Panc1 (cell line): Measurements from ENCODE around the gene MAP2K6. TPM values are rescaled to one million over a fixed set of nuclear protein-coding genes. Genes with fewer than 3 reads are reported as not detected.

Source experiments
- ATAC-seq: fragments of 200-7000 bp; cut with Tn5 transposase; 2 replicates; pipeline ENCODE4 v1.9.1; 2020; ENCODE audit warnings: mild to moderate bottlenecking, moderate library complexity
- BruUV-seq: library from RNA; stranded (reverse); fragments of 400-500 nt; replicated peaks from 2 replicates; lab custom pipeline; 2021; lab: Mats Ljungman, UMichigan
- CTCF ChIA-PET: fragments of 300-600 bp; sonication (Branson Sonifier 250); formaldehyde crosslinking; loops from one replicate; lab custom pipeline; 2022; ENCODE audit warnings: antibody characterized with exemption; lab: Charles Lee
- POLR2A ChIA-PET: fragments of 300-600 bp; sonication (Branson Sonifier 250); formaldehyde crosslinking; loops from one replicate; lab custom pipeline; 2022; ENCODE audit warnings: antibody characterized with exemption; lab: Charles Lee
- DNase-seq: peaks from one replicate; pipeline ENCODE4 v3.0.0-alpha.2; 2010; ENCODE audit warnings: low read depth, low spot score
- H3K27ac ChIP-seq: 2 replicates; pipeline ENCODE4 v1.5.1; 2011; ENCODE audit warnings: mild to moderate bottlenecking, low read length, inconsistent platforms
- H3K27me3 ChIP-seq: fragments of 200-500 bp; sonication (Bioruptor generic); 2 replicates; pipeline ENCODE4 v1.6.0; 2014; ENCODE audit warnings: low read length, inconsistent platforms; ENCODE audit not compliant: control insufficient read depth, insufficient read depth
- H3K36me3 ChIP-seq: fragments of 200-500 bp; sonication (Bioruptor generic); 2 replicates; pipeline ENCODE4 v1.5.1; 2014; ENCODE audit warnings: inconsistent platforms, mild to moderate bottlenecking, low read length, moderate library complexity; ENCODE audit not compliant: control insufficient read depth, insufficient read depth
- H3K4me1 ChIP-seq: 2 replicates; pipeline ENCODE4 v1.5.1; 2011; ENCODE audit warnings: inconsistent platforms, mild to moderate bottlenecking, low read length, moderate library complexity; ENCODE audit not compliant: control insufficient read depth, insufficient read depth
- H3K4me3 ChIP-seq, 2 experiments: 2 replicates each; pipeline ENCODE4 v1.5.1; 2011 to 2012; ENCODE audit warnings: low read depth in 2 of 2, low read length in 2 of 2, mild to moderate bottlenecking in 2 of 2, inconsistent platforms in 1 of 2, moderate library complexity in 1 of 2
- H3K9me3 ChIP-seq: fragments of 200-500 bp; sonication (Bioruptor generic); 2 replicates; pipeline ENCODE4 v1.5.1; 2014; ENCODE audit warnings: low read depth, mild to moderate bottlenecking, inconsistent platforms, low read length, moderate library complexity; ENCODE audit not compliant: control insufficient read depth, insufficient read depth
- POLR2AphosphoS5 ChIP-seq: IDR thresholded peaks from 2 replicates; pipeline ENCODE4 v1.6.1; 2012; ENCODE audit warnings: mild to moderate bottlenecking, low read depth, low read length, moderate library complexity
- SIN3A ChIP-seq: IDR thresholded peaks from 2 replicates; pipeline ENCODE4 v1.6.1; 2012; ENCODE audit warnings: low read depth, mild to moderate bottlenecking, low read length, moderate library complexity, borderline replicate concordance; ENCODE audit not compliant: insufficient read depth
- TCF7L2 ChIP-seq: IDR thresholded peaks from 2 replicates; pipeline ENCODE4 v1.6.1; 2011; ENCODE audit warnings: mild to moderate bottlenecking, low read depth, low read length, inconsistent platforms
- in situ Hi-C: cut with HindIII; loops from 2 replicates; pipeline ENCODE4 v1.10.0; 2016; ENCODE audit warnings: low sequenced_read_pairs, low pct_unique_long_range_greater_than_20kb
- intact Hi-C: fragments of 100-400 bp; cut with micrococcal nuclease; formaldehyde crosslinking; loops from one replicate; pipeline ENCODE4 v1.10.0; 2022; ENCODE audit not compliant: unreplicated experiment
- total RNA-seq: library from RNA; stranded (reverse); gene quantifications from one replicate; pipeline ENCODE4 v1.2.1, GENCODE V29; 2021; ENCODE audit not compliant: unreplicated experiment
- TF ChIP-seq, protein P1 (sequence below), 2 experiments: IDR thresholded peaks; 2 replicates each; pipeline ENCODE4 v1.6.1; 2011 to 2012; ENCODE audit warnings: low read depth in 2 of 2, control low read depth in 1 of 2, low read length in 1 of 2, mild to moderate bottlenecking in 1 of 2, moderate library complexity in 1 of 2; ENCODE audit not compliant: insufficient read depth in 1 of 2
- TF ChIP-seq, protein P2 (sequence below): fragments of 450-650 bp; IDR thresholded peaks from 2 replicates; pipeline ENCODE4 v1.5.1; 2017; ENCODE audit warnings: mild to moderate bottlenecking

Gene MAP2K6
- total RNA-seq, 1 experiment from 2014 or later: 11.8 TPM

DNA sequence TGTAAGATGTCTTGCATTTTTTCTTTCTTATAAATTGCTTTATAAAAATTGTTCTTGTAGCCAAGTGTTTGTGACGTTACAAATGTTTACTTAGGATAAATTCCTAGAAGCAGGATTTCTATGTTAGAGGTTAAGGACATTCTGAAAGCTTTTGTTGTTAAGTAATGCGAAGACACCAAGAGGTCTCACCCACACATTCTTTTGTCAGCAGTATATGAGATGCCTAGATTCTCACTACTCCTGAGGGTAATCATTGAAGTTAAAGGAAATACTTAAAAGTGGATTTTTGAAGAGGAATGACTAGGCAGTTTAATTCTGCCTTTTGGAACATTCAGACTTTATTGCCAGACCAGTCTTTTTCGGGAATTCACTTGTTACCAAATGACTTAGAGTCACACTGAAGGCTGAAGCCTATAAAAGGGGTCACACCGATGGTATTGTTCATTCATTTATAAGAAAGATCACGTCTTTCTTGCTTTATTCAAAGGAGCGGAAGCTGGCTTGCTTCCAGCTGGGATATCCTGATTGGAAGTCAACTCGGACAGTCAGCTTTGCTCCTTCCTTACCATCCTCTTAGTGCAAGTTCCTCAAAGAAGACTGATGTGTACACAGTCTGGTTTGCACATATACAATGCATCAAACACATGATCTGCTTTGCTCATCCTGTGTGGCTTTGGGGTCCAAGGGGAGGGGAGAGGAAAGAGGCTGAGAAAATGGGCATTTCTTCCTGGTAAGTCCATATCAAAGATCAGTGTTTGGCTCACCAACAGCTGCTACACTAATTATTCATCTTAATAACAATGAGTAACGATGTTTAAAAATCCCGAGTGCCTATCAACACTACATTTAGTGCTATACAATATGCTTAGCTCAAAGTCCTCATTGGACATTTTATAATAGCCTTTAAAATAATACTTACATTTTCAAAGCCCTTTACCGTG lies 160.0 kb downstream of the MAP2K6 start:
- no peak for TF ChIP-seq POLR2AphosphoS5
- TF ChIP-seq, protein P1, sequence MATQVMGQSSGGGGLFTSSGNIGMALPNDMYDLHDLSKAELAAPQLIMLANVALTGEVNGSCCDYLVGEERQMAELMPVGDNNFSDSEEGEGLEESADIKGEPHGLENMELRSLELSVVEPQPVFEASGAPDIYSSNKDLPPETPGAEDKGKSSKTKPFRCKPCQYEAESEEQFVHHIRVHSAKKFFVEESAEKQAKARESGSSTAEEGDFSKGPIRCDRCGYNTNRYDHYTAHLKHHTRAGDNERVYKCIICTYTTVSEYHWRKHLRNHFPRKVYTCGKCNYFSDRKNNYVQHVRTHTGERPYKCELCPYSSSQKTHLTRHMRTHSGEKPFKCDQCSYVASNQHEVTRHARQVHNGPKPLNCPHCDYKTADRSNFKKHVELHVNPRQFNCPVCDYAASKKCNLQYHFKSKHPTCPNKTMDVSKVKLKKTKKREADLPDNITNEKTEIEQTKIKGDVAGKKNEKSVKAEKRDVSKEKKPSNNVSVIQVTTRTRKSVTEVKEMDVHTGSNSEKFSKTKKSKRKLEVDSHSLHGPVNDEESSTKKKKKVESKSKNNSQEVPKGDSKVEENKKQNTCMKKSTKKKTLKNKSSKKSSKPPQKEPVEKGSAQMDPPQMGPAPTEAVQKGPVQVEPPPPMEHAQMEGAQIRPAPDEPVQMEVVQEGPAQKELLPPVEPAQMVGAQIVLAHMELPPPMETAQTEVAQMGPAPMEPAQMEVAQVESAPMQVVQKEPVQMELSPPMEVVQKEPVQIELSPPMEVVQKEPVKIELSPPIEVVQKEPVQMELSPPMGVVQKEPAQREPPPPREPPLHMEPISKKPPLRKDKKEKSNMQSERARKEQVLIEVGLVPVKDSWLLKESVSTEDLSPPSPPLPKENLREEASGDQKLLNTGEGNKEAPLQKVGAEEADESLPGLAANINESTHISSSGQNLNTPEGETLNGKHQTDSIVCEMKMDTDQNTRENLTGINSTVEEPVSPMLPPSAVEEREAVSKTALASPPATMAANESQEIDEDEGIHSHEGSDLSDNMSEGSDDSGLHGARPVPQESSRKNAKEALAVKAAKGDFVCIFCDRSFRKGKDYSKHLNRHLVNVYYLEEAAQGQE (IDR thresholded peaks at IDR 0.05; ENCODE audit: insufficient read depth in 1 of 2, low read depth in 2 of 2, low read length in 1 of 2): no peak
- TF ChIP-seq, protein P2, sequence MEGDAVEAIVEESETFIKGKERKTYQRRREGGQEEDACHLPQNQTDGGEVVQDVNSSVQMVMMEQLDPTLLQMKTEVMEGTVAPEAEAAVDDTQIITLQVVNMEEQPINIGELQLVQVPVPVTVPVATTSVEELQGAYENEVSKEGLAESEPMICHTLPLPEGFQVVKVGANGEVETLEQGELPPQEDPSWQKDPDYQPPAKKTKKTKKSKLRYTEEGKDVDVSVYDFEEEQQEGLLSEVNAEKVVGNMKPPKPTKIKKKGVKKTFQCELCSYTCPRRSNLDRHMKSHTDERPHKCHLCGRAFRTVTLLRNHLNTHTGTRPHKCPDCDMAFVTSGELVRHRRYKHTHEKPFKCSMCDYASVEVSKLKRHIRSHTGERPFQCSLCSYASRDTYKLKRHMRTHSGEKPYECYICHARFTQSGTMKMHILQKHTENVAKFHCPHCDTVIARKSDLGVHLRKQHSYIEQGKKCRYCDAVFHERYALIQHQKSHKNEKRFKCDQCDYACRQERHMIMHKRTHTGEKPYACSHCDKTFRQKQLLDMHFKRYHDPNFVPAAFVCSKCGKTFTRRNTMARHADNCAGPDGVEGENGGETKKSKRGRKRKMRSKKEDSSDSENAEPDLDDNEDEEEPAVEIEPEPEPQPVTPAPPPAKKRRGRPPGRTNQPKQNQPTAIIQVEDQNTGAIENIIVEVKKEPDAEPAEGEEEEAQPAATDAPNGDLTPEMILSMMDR: no peak
- TF ChIP-seq SIN3A: no peak
- TF ChIP-seq TCF7L2: no peak
- Histone ChIP-seq H3K4me3 (no peak overlapping the region), H3K4me1 (peaks cover 6% of the 10 kb centered on the region; the same call in 1 of the 2 replicates), H3K9me3 (no peaks in the 10 kb centered on the region), H3K27ac (peak overlapping the region; percentile 36), H3K36me3 (no peaks in the 10 kb centered on the region), H3K27me3 (no peaks in the 10 kb centered on the region)
- in situ Hi-C loops: no loop called here
- no TSS peak for BruUV-seq
- DNase-seq (no peak), ATAC-seq (no peak)
- CTCF ChIA-PET: no interaction called here
- POLR2A ChIA-PET: no interaction called here
- intact Hi-C loops: loop anchor here (5.0 to 10.0 kb wide), 2 partner anchors 568 to 980 kb away; no protein-coding TSS in a partner anchor

DNA sequence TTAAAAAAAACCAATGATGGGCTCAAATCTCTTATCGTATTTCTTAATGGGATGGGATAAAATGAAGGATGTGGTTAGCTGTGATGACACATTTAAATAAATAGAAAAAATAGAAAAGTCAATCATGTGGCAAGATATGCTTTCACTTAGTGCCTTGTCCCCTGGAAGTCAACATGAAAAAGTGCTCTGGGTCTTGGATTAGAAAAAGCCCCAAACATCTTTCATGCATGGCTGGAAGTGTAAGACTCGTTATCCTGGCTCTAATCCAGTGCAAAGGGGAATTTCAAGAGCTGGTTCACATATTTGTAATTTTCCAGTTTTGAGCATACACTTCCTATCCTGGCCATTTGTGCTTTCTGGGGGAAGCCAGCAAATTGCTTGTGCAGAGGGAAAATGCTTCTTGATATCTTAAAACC lies 160.9 kb downstream of the MAP2K6 start:
- in situ Hi-C loops: no loop called here
- no peak overlapping the region for H3K27ac ChIP-seq
- no peaks in the 10 kb centered on the region for H3K27me3 ChIP-seq
- intact Hi-C loops: loop anchor here (10.0 kb wide), 1 partner anchor 979 kb away; no protein-coding TSS in a partner anchor
- ATAC-seq (peak; percentile 65), DNase-seq (no peak)
- no peak overlapping the region for H3K4me3 ChIP-seq
- CTCF ChIA-PET: no interaction called here
- POLR2A ChIA-PET: interaction anchor here (0.6 kb wide), 1 partner anchor 382 kb away, joined by 4 read pairs; no protein-coding TSS in a partner anchor
- BruUV-seq: no TSS peak
- H3K4me1 ChIP-seq: peaks cover 6% of the 10 kb centered on the region; the same call in 1 of the 2 replicates
- TF ChIP-seq, protein P1 (IDR thresholded peaks at IDR 0.05; ENCODE audit: insufficient read depth in 1 of 2, low read depth in 2 of 2, low read length in 1 of 2): no peak
- TF ChIP-seq TCF7L2 (no peak), SIN3A (no peak), POLR2AphosphoS5 (no peak)
- TF ChIP-seq, protein P2: no peak
- H3K36me3 ChIP-seq: no peaks in the 10 kb centered on the region
- H3K9me3 ChIP-seq: no peaks in the 10 kb centered on the region
